PC-3 (cell line): ENCODE data around the gene DCHS2. TPM values are rescaled to one million over a fixed set of nuclear protein-coding genes. Genes with fewer than 3 reads are reported as not detected.

Experiments
- ATAC-seq: fragments of 200-7000 bp; cut with Tn5 transposase; 2 replicates; pipeline ENCODE4 v1.9.1; 2020; ENCODE audit warnings: mild to moderate bottlenecking, moderate library complexity
- BruUV-seq: library from RNA; stranded (reverse); fragments of 400-500 nt; replicated peaks from 2 replicates; lab custom pipeline; 2021; lab: Mats Ljungman, UMichigan
- CTCF ChIA-PET: fragments of 300-600 bp; sonication (Branson Sonifier 250); formaldehyde crosslinking; loops from one replicate; lab custom pipeline; 2022; ENCODE audit warnings: antibody characterized with exemption; lab: Charles Lee
- POLR2A ChIA-PET: fragments of 300-600 bp; sonication (Branson Sonifier 250); formaldehyde crosslinking; loops from one replicate; lab custom pipeline; 2022; ENCODE audit warnings: antibody characterized with exemption; ENCODE audit not compliant: unreplicated experiment; lab: Charles Lee
- DNase-seq: peaks from one replicate; pipeline ENCODE4 v3.0.0-alpha.2; 2015
- H2AFZ ChIP-seq: fragments of 300-600 bp; sonication (generic); 2 replicates; pipeline ENCODE4 v1.6.0; 2016; ENCODE audit warnings: antibody characterized with exemption, low read length
- H3F3A ChIP-seq: fragments of 300-600 bp; sonication (generic); one replicate; pipeline ENCODE4 v1.6.0; 2017; ENCODE audit warnings: antibody characterized with exemption, low read length, control low read depth, mild to moderate bottlenecking; ENCODE audit not compliant: unreplicated experiment
- H3K27ac ChIP-seq: fragments of 300-600 bp; sonication (generic); 2 replicates; pipeline ENCODE4 v1.5.1; 2016; ENCODE audit warnings: mild to moderate bottlenecking, low read length
- H3K27me3 ChIP-seq: fragments of 300-600 bp; sonication (generic); 2 replicates; pipeline ENCODE4 v1.6.1; 2016; ENCODE audit warnings: low read length, mixed read lengths
- H3K36me3 ChIP-seq: fragments of 300-600 bp; sonication (generic); 2 replicates; pipeline ENCODE4 v1.6.1; 2016; ENCODE audit warnings: low read depth, mixed run types, low read length, mixed read lengths
- H3K4me1 ChIP-seq: fragments of 300-600 bp; sonication (generic); 2 replicates; pipeline ENCODE4 v1.5.1; 2016; ENCODE audit warnings: low read length; ENCODE audit not compliant: insufficient read depth
- H3K4me2 ChIP-seq: fragments of 300-600 bp; sonication (generic); 2 replicates; pipeline ENCODE4 v1.6.0; 2016; ENCODE audit warnings: low read length
- H3K4me3 ChIP-seq: fragments of 300-600 bp; sonication (generic); 2 replicates; pipeline ENCODE4 v1.5.1; 2016; ENCODE audit warnings: mild to moderate bottlenecking, low read length, mixed read lengths
- H3K79me2 ChIP-seq: fragments of 300-600 bp; sonication (generic); 2 replicates; pipeline ENCODE4 v1.6.1; 2017; ENCODE audit warnings: low read length, mixed read lengths
- H3K9ac ChIP-seq: fragments of 300-600 bp; sonication (generic); 2 replicates; pipeline ENCODE4 v1.6.0; 2016; ENCODE audit warnings: mild to moderate bottlenecking, low read length
- H3K9me2 ChIP-seq: fragments of 300-600 bp; sonication (generic); replicated peaks from 2 replicates; pipeline ENCODE4 v1.6.1; 2016; ENCODE audit warnings: mixed run types, low read length, mixed read lengths
- H3K9me3 ChIP-seq: fragments of 300-600 bp; sonication (generic); 2 replicates; pipeline ENCODE4 v1.6.1; 2016; ENCODE audit warnings: low read length, mixed read lengths
- H4K20me1 ChIP-seq: fragments of 300-600 bp; sonication (generic); 2 replicates; pipeline ENCODE4 v1.6.1; 2016; ENCODE audit warnings: low read length, mixed read lengths
- EZH2 ChIP-seq: fragments of 300-600 bp; sonication (generic); IDR thresholded peaks from one replicate; pipeline ENCODE4 v1.6.1; 2017; ENCODE audit warnings: antibody characterized with exemption, mild to moderate bottlenecking, low read length; ENCODE audit not compliant: unreplicated experiment
- EZH2phosphoT487 ChIP-seq: fragments of 300-600 bp; sonication (generic); IDR thresholded peaks from 2 replicates; pipeline ENCODE4 v1.6.1; 2018; ENCODE audit warnings: mild to moderate bottlenecking, antibody characterized with exemption, low read length, borderline replicate concordance
- intact Hi-C: fragments of 100-400 bp; cut with micrococcal nuclease; formaldehyde crosslinking; loops from 2 replicates; pipeline ENCODE4 v1.9.0; 2023
- total RNA-seq: library from RNA; depleted of rRNA; stranded (reverse); fragments of >200 nt; gene quantifications from 2 replicates; pipeline ENCODE4 v1.2.3, GENCODE V29; 2014
- TF ChIP-seq, protein P1 (sequence below): fragments of 300-600 bp; sonication (generic); conservative IDR thresholded peaks from 2 replicates; pipeline ENCODE4 v1.5.1; 2017; ENCODE audit warnings: antibody characterized with exemption, low read depth, mild to moderate bottlenecking, low read length

Gene DCHS2
- total RNA-seq, 1 experiment from 2014 or later, result 0.22 TPM

DNA sequence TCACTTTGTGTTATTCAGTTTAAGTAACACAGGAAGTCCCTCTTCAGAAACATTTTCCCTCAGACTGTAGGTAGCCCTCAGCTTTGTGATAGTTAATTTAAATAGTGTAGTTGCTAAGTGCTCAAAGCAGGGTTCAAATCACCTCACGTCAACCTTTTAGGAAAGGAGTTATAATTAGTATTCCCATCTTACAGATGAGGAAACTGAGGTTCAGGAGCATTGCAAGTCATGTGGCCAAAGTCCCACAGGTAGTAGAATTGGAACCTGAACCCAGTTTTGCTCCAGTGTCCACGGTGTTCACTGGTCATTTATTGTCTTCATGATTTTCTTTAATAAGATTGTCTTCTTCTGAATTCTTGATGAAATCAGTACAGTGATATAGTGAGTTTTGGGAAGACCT is 4.3 kb upstream of the DCHS2 start:
- no peak overlapping the region for H3K9ac ChIP-seq
- ATAC-seq (no peak), DNase-seq (no peak)
- no peaks in the 10 kb centered on the region for H3K36me3 ChIP-seq
- H3K9me2 ChIP-seq, result no peaks in the 10 kb centered on the region
- CTCF ChIA-PET, result no interaction called here
- no peak overlapping the region for H3K27ac ChIP-seq
- TF ChIP-seq EZH2phosphoT487 (no peak), EZH2 (no peak)
- TF ChIP-seq, protein P1, sequence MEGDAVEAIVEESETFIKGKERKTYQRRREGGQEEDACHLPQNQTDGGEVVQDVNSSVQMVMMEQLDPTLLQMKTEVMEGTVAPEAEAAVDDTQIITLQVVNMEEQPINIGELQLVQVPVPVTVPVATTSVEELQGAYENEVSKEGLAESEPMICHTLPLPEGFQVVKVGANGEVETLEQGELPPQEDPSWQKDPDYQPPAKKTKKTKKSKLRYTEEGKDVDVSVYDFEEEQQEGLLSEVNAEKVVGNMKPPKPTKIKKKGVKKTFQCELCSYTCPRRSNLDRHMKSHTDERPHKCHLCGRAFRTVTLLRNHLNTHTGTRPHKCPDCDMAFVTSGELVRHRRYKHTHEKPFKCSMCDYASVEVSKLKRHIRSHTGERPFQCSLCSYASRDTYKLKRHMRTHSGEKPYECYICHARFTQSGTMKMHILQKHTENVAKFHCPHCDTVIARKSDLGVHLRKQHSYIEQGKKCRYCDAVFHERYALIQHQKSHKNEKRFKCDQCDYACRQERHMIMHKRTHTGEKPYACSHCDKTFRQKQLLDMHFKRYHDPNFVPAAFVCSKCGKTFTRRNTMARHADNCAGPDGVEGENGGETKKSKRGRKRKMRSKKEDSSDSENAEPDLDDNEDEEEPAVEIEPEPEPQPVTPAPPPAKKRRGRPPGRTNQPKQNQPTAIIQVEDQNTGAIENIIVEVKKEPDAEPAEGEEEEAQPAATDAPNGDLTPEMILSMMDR, result no peak
- H3F3A ChIP-seq, result no peaks in the 10 kb centered on the region
- no peak overlapping the region for H3K4me3 ChIP-seq
- no peaks in the 10 kb centered on the region for H3K9me3 ChIP-seq
- H4K20me1 ChIP-seq, result no peaks in the 10 kb centered on the region
- no peak overlapping the region for H3K4me2 ChIP-seq
- no peaks in the 10 kb centered on the region for H3K79me2 ChIP-seq
- H3K4me1 ChIP-seq, result no peaks in the 10 kb centered on the region
- no peak overlapping the region for H2AFZ ChIP-seq
- H3K27me3 ChIP-seq, result peaks cover 37% of the 10 kb centered on the region
- no TSS peak for BruUV-seq
- intact Hi-C loops, result no loop called here
- POLR2A ChIA-PET, result no interaction called here

DNA sequence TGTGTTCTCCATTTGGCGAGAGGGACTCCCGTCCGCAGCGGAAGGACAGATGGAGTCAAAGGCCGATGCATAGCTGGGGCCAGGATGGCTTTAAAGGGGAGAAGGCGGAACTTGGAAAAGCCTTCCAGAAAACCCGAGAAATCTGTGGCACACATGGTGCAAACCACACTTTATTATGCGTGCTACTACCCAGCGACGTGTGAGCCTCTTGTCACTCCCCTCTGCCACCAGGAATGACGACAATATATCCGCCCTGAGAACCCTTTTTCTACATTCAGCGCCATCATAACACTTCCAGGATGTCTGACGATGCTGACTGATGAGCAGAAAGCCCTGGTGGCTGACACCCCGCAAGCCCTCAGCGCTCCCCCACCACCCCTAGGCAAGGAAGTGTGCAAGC is 689 bp upstream of the DCHS2 start:
- Histone ChIP-seq H2AFZ (no peak overlapping the region), H3K27ac (no peak overlapping the region), H3K4me3 (no peak overlapping the region), H3K4me2 (peak overlapping the region; percentile 80), H3F3A (no peaks in the 10 kb centered on the region), H3K4me1 (no peaks in the 10 kb centered on the region), H3K9me2 (no peaks in the 10 kb centered on the region), H3K9me3 (no peaks in the 10 kb centered on the region), H3K9ac (no peak overlapping the region), H3K27me3 (peaks cover 14% of the 10 kb centered on the region), H3K36me3 (no peaks in the 10 kb centered on the region), H3K79me2 (no peaks in the 10 kb centered on the region), H4K20me1 (no peaks in the 10 kb centered on the region)
- no peak for ATAC-seq
- DNase-seq, result no peak
- intact Hi-C loops, result no loop called here
- CTCF ChIA-PET, result no interaction called here
- no TSS peak for BruUV-seq
- TF ChIP-seq EZH2phosphoT487 (no peak), EZH2 (no peak)
- TF ChIP-seq, protein P1, result no peak
- POLR2A ChIA-PET, result no interaction called here

DNA sequence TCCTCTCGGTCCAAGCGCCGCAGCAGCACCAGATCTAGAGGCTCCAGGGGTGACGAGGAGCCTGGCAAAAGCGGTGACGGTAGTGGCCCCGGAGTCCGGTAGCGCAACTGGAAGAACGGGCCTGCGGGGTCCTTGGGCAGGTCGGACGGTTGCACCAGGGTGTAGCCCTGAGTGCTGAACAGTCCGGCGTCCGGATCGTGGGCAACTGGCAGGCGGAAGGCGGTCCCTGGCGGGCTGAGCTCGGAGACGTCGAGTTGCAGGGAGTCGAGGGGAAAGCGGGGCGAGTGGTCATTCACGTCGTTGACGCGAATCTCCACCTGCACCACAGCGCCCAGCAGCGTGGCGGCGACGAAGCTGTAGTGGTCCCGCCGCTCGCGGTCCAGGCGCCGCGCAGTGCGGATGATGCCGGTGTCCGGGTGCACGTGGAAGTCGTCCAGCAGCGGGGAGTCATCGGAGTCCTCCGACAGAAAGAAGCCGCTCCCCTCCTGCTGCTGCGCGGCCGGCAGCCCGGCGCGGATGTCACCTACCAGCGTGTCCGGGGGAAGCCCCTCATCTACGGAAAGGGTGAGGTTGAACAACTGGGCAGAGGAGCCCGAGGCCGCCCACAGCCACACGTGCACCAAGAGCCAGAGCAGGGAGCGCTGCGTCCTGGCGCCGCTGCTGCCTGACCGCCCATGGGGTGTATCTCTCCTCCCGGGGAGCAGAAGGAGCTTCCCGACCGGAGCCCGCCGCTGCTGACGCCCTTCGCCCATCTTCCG is 837 bp downstream of the DCHS2 start:
- H3K36me3 ChIP-seq, result no peaks in the 10 kb centered on the region
- H3K79me2 ChIP-seq, result no peaks in the 10 kb centered on the region
- peak overlapping the region; percentile 80 for H3K4me2 ChIP-seq
- no TSS peak for BruUV-seq
- ChIA-PET CTCF (no interaction called here), POLR2A (no interaction called here)
- no peak overlapping the region for H3K9ac ChIP-seq
- H3K4me1 ChIP-seq, result no peaks in the 10 kb centered on the region
- no peaks in the 10 kb centered on the region for H3F3A ChIP-seq
- no peaks in the 10 kb centered on the region for H4K20me1 ChIP-seq
- H3K27me3 ChIP-seq, result peaks cover 1% of the 10 kb centered on the region; the same call in 1 of the 2 replicates
- H3K9me3 ChIP-seq, result no peaks in the 10 kb centered on the region
- intact Hi-C loops, result no loop called here
- ATAC-seq, result peak; percentile 49
- no peaks in the 10 kb centered on the region for H3K9me2 ChIP-seq
- peak overlapping the region; percentile 79 for H2AFZ ChIP-seq
- H3K4me3 ChIP-seq, result peak overlapping the region; percentile 58
- H3K27ac ChIP-seq, result no peak overlapping the region
- DNase-seq, result no peak
- TF ChIP-seq EZH2phosphoT487 (no peak), EZH2 (no peak)
- TF ChIP-seq, protein P1, result no peak
